Ovary (tissue), 3 donors: ENCODE results near the gene TMCC2.

Experiments
- CTCF ChIP-seq, 3 donors: fragments of 450-650 bp in 2 of 3; fragments of 200-600 bp in 1 of 3; IDR thresholded peaks; one replicate each; pipeline versions ENCODE4 v1.5.1 to v1.8.0; 2016 to 2022; ENCODE audit warnings: antibody characterized with exemption in 3 of 3, mild to moderate bottlenecking in 1 of 3
- EP300 ChIP-seq: sonication (generic); formaldehyde crosslinking; IDR thresholded peaks from one replicate; pipeline ENCODE4 v1.6.1; 2017; ENCODE audit warnings: antibody characterized with exemption
- donor health status: DM: no; HTN: no; CAD: no.

- TF ChIP-seq CTCF (IDR thresholded peaks at IDR 0.05) (no peak), EP300 (no peak)
These were observed 3.2 kb downstream of the TMCC2 start for GRCh38 chr1:205230982-205231381.
